Measurements from ENCODE around the gene IL5. TPM values are rescaled to one million over a fixed set of nuclear protein-coding genes. Genes with fewer than 3 reads are reported as not detected.

IL5 gene
- total and polyA plus RNA-seq, 2 donors (not counting 1 experiment from before 2014, with no cell fraction given): not detected

DNA sequence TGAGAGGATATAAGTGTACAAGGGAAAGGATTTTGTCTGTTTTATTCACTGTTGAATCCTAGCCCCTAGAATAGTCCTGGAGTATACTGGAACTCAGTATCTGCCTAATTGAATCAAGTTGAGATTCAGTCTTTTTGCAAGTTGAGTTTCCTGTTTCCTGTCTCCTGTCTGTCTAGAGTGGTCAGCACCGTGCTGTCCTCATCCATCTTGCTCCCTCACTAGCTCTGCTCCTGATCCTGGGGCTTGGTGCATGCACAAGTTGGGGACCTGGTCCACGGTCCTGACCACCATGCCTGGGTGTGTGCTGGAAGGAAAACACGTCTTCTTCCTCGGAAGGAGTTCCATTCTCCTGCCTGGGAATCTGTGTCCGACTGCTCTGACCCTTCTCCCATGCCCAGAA lies 3.2 kb downstream of the IL5 start:
- TF ChIP-seq EZH2 (IDR thresholded peaks at IDR 0.05; ENCODE audit: low read length, missing control alignments): no peak
- TF ChIP-seq, protein P1, sequence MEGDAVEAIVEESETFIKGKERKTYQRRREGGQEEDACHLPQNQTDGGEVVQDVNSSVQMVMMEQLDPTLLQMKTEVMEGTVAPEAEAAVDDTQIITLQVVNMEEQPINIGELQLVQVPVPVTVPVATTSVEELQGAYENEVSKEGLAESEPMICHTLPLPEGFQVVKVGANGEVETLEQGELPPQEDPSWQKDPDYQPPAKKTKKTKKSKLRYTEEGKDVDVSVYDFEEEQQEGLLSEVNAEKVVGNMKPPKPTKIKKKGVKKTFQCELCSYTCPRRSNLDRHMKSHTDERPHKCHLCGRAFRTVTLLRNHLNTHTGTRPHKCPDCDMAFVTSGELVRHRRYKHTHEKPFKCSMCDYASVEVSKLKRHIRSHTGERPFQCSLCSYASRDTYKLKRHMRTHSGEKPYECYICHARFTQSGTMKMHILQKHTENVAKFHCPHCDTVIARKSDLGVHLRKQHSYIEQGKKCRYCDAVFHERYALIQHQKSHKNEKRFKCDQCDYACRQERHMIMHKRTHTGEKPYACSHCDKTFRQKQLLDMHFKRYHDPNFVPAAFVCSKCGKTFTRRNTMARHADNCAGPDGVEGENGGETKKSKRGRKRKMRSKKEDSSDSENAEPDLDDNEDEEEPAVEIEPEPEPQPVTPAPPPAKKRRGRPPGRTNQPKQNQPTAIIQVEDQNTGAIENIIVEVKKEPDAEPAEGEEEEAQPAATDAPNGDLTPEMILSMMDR (conservative IDR thresholded peaks at IDR 0.05 in 1 of 2, IDR thresholded peaks at IDR 0.05 in 1 of 2; ENCODE audit: low read depth in 1 of 2, low read length in 2 of 2): no peak
- no peaks in the 10 kb centered on the region for H3K79me2 ChIP-seq (ENCODE audit: control insufficient read depth, insufficient read depth, low read length)
- no peak overlapping the region for H3K27ac ChIP-seq (ENCODE audit: insufficient read depth, low read length)
- no peak overlapping the region for H2AFZ ChIP-seq (ENCODE audit: low read length)
- no peak for DNase-seq (ENCODE audit: low read depth in 2 of 2)
- H3K4me1 ChIP-seq (ENCODE audit: control insufficient read depth, extremely low read depth, insufficient read depth, low read length): no peaks in the 10 kb centered on the region
- H3K9ac ChIP-seq (ENCODE audit: insufficient read depth, low read length): no peak overlapping the region
- peaks cover 2% of the 10 kb centered on the region for H3K27me3 ChIP-seq (ENCODE audit: control insufficient read depth, insufficient read depth, low read length)
- no peaks in the 10 kb centered on the region for H4K20me1 ChIP-seq (ENCODE audit: control insufficient read depth, extremely low read depth, insufficient read depth, low read length)
- H3K9me3 ChIP-seq (ENCODE audit: control insufficient read depth, insufficient read depth, low read depth, low read length): no peaks in the 10 kb centered on the region
- no peak overlapping the region for H3K4me2 ChIP-seq (ENCODE audit: extremely low read depth, insufficient read depth, low read length)
- no peaks in the 10 kb centered on the region for H3K36me3 ChIP-seq (ENCODE audit: control insufficient read depth, insufficient read depth, low read length)
- H3K4me3 ChIP-seq (replicated peaks in 1 of 4; ENCODE audit: control extremely low read depth in 1 of 4, insufficient read depth in 1 of 4, low read depth in 3 of 4, low read length in 4 of 4): no peak overlapping the region

DNA sequence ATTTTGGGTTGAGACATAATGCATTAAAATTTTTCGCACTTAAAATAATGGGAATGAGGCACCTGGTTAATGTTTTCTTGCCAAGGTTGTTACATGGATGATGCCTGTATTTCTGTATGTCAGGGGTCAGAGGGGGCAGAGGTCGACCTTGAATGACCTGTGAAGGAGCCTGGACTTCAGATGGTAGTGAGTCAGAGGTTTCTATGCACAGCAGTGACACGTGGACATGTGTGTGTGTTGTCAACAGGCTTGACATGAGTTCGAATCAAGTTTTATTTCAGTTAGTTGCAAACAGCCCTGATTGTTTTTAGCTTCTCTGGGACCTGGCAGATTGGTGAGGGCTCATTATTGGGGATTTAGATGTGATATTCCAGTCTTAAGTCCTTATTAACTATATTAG lies 3.6 kb downstream of the IL5 start:
- H3K27me3 ChIP-seq (ENCODE audit: control insufficient read depth, insufficient read depth, low read length): peaks cover 2% of the 10 kb centered on the region
- no peak overlapping the region for H3K27ac ChIP-seq (ENCODE audit: insufficient read depth, low read length)
- no peak overlapping the region for H3K9ac ChIP-seq (ENCODE audit: insufficient read depth, low read length)
- H4K20me1 ChIP-seq (ENCODE audit: control insufficient read depth, extremely low read depth, insufficient read depth, low read length): no peaks in the 10 kb centered on the region
- H3K4me2 ChIP-seq (ENCODE audit: extremely low read depth, insufficient read depth, low read length): no peak overlapping the region
- DNase-seq (ENCODE audit: low read depth in 2 of 2): no peak
- no peaks in the 10 kb centered on the region for H3K36me3 ChIP-seq (ENCODE audit: control insufficient read depth, insufficient read depth, low read length)
- no peaks in the 10 kb centered on the region for H3K9me3 ChIP-seq (ENCODE audit: control insufficient read depth, insufficient read depth, low read depth, low read length)
- H3K4me1 ChIP-seq (ENCODE audit: control insufficient read depth, extremely low read depth, insufficient read depth, low read length): no peaks in the 10 kb centered on the region
- no peak for TF ChIP-seq EZH2 (IDR thresholded peaks at IDR 0.05; ENCODE audit: low read length, missing control alignments)
- TF ChIP-seq, protein P1 (conservative IDR thresholded peaks at IDR 0.05 in 1 of 2, IDR thresholded peaks at IDR 0.05 in 1 of 2; ENCODE audit: low read depth in 1 of 2, low read length in 2 of 2): no peak
- H2AFZ ChIP-seq (ENCODE audit: low read length): no peak overlapping the region
- no peaks in the 10 kb centered on the region for H3K79me2 ChIP-seq (ENCODE audit: control insufficient read depth, insufficient read depth, low read length)
- H3K4me3 ChIP-seq (replicated peaks in 1 of 4; ENCODE audit: control extremely low read depth in 1 of 4, insufficient read depth in 1 of 4, low read depth in 3 of 4, low read length in 4 of 4): no peak overlapping the region

DNA sequence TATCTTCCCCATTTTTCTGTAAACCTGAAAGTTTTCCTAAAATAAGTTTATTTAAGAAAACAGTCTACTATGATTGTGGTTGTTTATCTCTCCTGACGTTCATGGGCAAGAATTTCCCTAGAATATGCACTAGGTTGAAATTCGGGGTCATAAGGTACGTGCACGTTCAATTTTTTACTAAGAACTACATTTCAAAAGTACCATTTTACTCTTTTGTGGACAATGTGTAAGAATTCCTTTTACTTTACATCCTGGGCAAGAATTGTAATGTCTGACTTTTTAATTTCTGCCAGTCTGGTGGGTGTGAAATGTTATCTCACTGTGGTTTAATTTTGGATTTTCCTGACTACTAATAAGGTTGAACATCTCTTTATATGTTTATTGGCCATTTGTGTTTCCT lies 12.4 kb downstream of the IL5 start:
- no peak overlapping the region for H2AFZ ChIP-seq (ENCODE audit: low read length)
- H3K4me1 ChIP-seq (ENCODE audit: control insufficient read depth, extremely low read depth, insufficient read depth, low read length): no peaks in the 10 kb centered on the region
- H3K9ac ChIP-seq (ENCODE audit: insufficient read depth, low read length): no peak overlapping the region
- peaks cover 6% of the 10 kb centered on the region for H3K27me3 ChIP-seq (ENCODE audit: control insufficient read depth, insufficient read depth, low read length)
- no peak for DNase-seq (ENCODE audit: low read depth in 2 of 2)
- no peak overlapping the region for H3K27ac ChIP-seq (ENCODE audit: insufficient read depth, low read length)
- no peaks in the 10 kb centered on the region for H3K79me2 ChIP-seq (ENCODE audit: control insufficient read depth, insufficient read depth, low read length)
- H4K20me1 ChIP-seq (ENCODE audit: control insufficient read depth, extremely low read depth, insufficient read depth, low read length): no peaks in the 10 kb centered on the region
- H3K36me3 ChIP-seq (ENCODE audit: control insufficient read depth, insufficient read depth, low read length): no peaks in the 10 kb centered on the region
- TF ChIP-seq, protein P1 (conservative IDR thresholded peaks at IDR 0.05 in 1 of 2, IDR thresholded peaks at IDR 0.05 in 1 of 2; ENCODE audit: low read depth in 1 of 2, low read length in 2 of 2): no peak
- TF ChIP-seq EZH2 (IDR thresholded peaks at IDR 0.05; ENCODE audit: low read length, missing control alignments): no peak
- H3K4me3 ChIP-seq (replicated peaks in 1 of 4; ENCODE audit: control extremely low read depth in 1 of 4, insufficient read depth in 1 of 4, low read depth in 3 of 4, low read length in 4 of 4): no peak overlapping the region
- no peaks in the 10 kb centered on the region for H3K9me3 ChIP-seq (ENCODE audit: control insufficient read depth, insufficient read depth, low read depth, low read length)
- no peak overlapping the region for H3K4me2 ChIP-seq (ENCODE audit: extremely low read depth, insufficient read depth, low read length)

Data from fibroblast of lung (primary cell).